Measurements from ENCODE around the gene BLVRB.

DNA sequence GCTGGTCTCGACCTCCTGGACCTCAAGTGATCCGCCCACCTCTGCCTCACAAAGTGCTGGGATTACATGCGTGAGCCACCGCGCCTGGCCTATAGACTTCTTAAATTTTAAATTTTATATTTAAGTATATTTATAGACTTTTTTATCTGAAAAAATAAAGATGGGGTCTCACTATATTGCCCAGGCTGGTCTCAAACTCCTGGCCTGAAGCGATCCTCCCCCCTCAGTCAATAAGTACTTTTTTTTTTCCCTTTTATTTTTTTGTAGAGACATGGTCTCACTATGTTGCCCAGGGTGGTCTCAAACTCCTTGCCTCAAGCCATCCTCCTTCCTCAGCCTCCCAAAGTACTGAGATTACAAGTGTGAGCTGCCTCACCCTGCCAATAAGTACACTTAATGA is 41.6 kb downstream of the BLVRB start:
- TF ChIP-seq, protein P1, sequence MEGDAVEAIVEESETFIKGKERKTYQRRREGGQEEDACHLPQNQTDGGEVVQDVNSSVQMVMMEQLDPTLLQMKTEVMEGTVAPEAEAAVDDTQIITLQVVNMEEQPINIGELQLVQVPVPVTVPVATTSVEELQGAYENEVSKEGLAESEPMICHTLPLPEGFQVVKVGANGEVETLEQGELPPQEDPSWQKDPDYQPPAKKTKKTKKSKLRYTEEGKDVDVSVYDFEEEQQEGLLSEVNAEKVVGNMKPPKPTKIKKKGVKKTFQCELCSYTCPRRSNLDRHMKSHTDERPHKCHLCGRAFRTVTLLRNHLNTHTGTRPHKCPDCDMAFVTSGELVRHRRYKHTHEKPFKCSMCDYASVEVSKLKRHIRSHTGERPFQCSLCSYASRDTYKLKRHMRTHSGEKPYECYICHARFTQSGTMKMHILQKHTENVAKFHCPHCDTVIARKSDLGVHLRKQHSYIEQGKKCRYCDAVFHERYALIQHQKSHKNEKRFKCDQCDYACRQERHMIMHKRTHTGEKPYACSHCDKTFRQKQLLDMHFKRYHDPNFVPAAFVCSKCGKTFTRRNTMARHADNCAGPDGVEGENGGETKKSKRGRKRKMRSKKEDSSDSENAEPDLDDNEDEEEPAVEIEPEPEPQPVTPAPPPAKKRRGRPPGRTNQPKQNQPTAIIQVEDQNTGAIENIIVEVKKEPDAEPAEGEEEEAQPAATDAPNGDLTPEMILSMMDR (IDR thresholded peaks at IDR 0.05; ENCODE audit: low read length): no peak
- TF ChIP-seq EZH2 (optimal IDR thresholded peaks at IDR 0.05; ENCODE audit: low read depth, low read length) (no peak), EZH2phosphoT487 (IDR thresholded peaks at IDR 0.05; ENCODE audit: low read length) (no peak)
